Measurements from ENCODE around the gene KIAA1958. TPM values are rescaled to one million over a fixed set of nuclear protein-coding genes. Genes with fewer than 3 reads are reported as not detected.

Gene KIAA1958
- total RNA-seq, 1 donor, result 2.5 TPM

GRCh38 chr9:112705768-112706427 is 219.3 kb downstream of the KIAA1958 start:
- H3K27me3 ChIP-seq (ENCODE audit: insufficient read depth, low read length), result no peaks in the 10 kb centered on the region
- H3K79me2 ChIP-seq (ENCODE audit: insufficient read depth, low read length), result peaks cover 40% of the 10 kb centered on the region
- peaks cover 3% of the 10 kb centered on the region for H3K36me3 ChIP-seq (ENCODE audit: insufficient read depth, low read length)
- TF ChIP-seq CTCF (IDR thresholded peaks at IDR 0.05; ENCODE audit: extremely low read depth, low read depth, low read length), result peak; percentile 49
- H3K9me3 ChIP-seq (ENCODE audit: low read depth, low read length), result no peaks in the 10 kb centered on the region
- H3K4me3 ChIP-seq (ENCODE audit: insufficient read depth, low read length), result no peak overlapping the region
- H3K4me2 ChIP-seq (ENCODE audit: insufficient read depth, low read length), result no peak overlapping the region
- no peak for DNase-seq (ENCODE audit: insufficient read length, low spot score, missing footprints)
- H2AFZ ChIP-seq (ENCODE audit: low read length), result no peak overlapping the region
- H3K27ac ChIP-seq (ENCODE audit: low read depth, low read length), result no peak overlapping the region
- H4K20me1 ChIP-seq (ENCODE audit: insufficient read depth, low read length), result peaks cover 3% of the 10 kb centered on the region
- no peaks in the 10 kb centered on the region for H3K4me1 ChIP-seq (ENCODE audit: insufficient read depth, low read length)

GRCh38 chr9:112711050-112711689 is 224.5 kb downstream of the KIAA1958 start:
- no peaks in the 10 kb centered on the region for H3K4me1 ChIP-seq (ENCODE audit: insufficient read depth, low read length)
- peak overlapping the region; percentile 15 for H3K27ac ChIP-seq (ENCODE audit: low read depth, low read length)
- no peak overlapping the region for H3K4me3 ChIP-seq (ENCODE audit: insufficient read depth, low read length)
- no peaks in the 10 kb centered on the region for H3K27me3 ChIP-seq (ENCODE audit: insufficient read depth, low read length)
- no peaks in the 10 kb centered on the region for H4K20me1 ChIP-seq (ENCODE audit: insufficient read depth, low read length)
- TF ChIP-seq CTCF (IDR thresholded peaks at IDR 0.05; ENCODE audit: extremely low read depth, low read depth, low read length), result peak; percentile 82
- H3K36me3 ChIP-seq (ENCODE audit: insufficient read depth, low read length), result peaks cover 7% of the 10 kb centered on the region
- peak; percentile 57 for DNase-seq (ENCODE audit: insufficient read length, low spot score, missing footprints)
- no peaks in the 10 kb centered on the region for H3K9me3 ChIP-seq (ENCODE audit: low read depth, low read length)
- H3K79me2 ChIP-seq (ENCODE audit: insufficient read depth, low read length), result peaks cover 59% of the 10 kb centered on the region
- peak overlapping the region; percentile 30 for H2AFZ ChIP-seq (ENCODE audit: low read length)
- H3K4me2 ChIP-seq (ENCODE audit: insufficient read depth, low read length), result peak overlapping the region; percentile 26

GRCh38 chr9:112712678-112713077 is 226.1 kb downstream of the KIAA1958 start:
- Histone ChIP-seq H3K4me1 (ENCODE audit: insufficient read depth, low read length) (peaks cover 6% of the 10 kb centered on the region), H3K9me3 (ENCODE audit: low read depth, low read length) (no peaks in the 10 kb centered on the region), H3K79me2 (ENCODE audit: insufficient read depth, low read length) (peaks cover 73% of the 10 kb centered on the region), H2AFZ (ENCODE audit: low read length) (no peak overlapping the region), H3K4me3 (ENCODE audit: insufficient read depth, low read length) (no peak overlapping the region), H3K27me3 (ENCODE audit: insufficient read depth, low read length) (no peaks in the 10 kb centered on the region), H3K27ac (ENCODE audit: low read depth, low read length) (no peak overlapping the region), H3K36me3 (ENCODE audit: insufficient read depth, low read length) (peaks cover 7% of the 10 kb centered on the region), H4K20me1 (ENCODE audit: insufficient read depth, low read length) (no peaks in the 10 kb centered on the region), H3K4me2 (ENCODE audit: insufficient read depth, low read length) (no peak overlapping the region)
- no peak for TF ChIP-seq CTCF (IDR thresholded peaks at IDR 0.05; ENCODE audit: extremely low read depth, low read depth, low read length)
- no peak for DNase-seq (ENCODE audit: insufficient read length, low spot score, missing footprints)

GRCh38 chr9:112717661-112718331 is 231.2 kb downstream of the KIAA1958 start, which contains the start of gene INIP:
Gene INIP, minus strand, starts transcription at chr9:112718117. Its CDS starts 1,632 bp downstream, at chr9:112716485.
- DNase-seq (ENCODE audit: insufficient read length, low spot score, missing footprints), result peak; percentile 97
- peak within 1 kb of the TSS; percentile 74 for H3K27ac ChIP-seq (ENCODE audit: low read depth, low read length)
- no peaks in the 10 kb centered on the region for H3K36me3 ChIP-seq (ENCODE audit: insufficient read depth, low read length)
- TF ChIP-seq CTCF (IDR thresholded peaks at IDR 0.05; ENCODE audit: extremely low read depth, low read depth, low read length), result no peak
- peaks cover 37% of the 10 kb centered on the region for H3K79me2 ChIP-seq (ENCODE audit: insufficient read depth, low read length)
- no peaks in the 10 kb centered on the region for H3K9me3 ChIP-seq (ENCODE audit: low read depth, low read length)
- H4K20me1 ChIP-seq (ENCODE audit: insufficient read depth, low read length), result no peaks in the 10 kb centered on the region
- H3K4me1 ChIP-seq (ENCODE audit: insufficient read depth, low read length), result peaks cover 6% of the 10 kb centered on the region
- H3K4me2 ChIP-seq (ENCODE audit: insufficient read depth, low read length), result peak within 1 kb of the TSS; percentile 93
- H2AFZ ChIP-seq (ENCODE audit: low read length), result peak within 1 kb of the TSS; percentile 86
- H3K27me3 ChIP-seq (ENCODE audit: insufficient read depth, low read length), result no peaks in the 10 kb centered on the region
- peak within 1 kb of the TSS; percentile 83 for H3K4me3 ChIP-seq (ENCODE audit: insufficient read depth, low read length)

Measured in osteoblast (primary cell).